HepG2 (cell line): Measurements from ENCODE around the gene ZNF440. TPM values are rescaled to one million over a fixed set of nuclear protein-coding genes. Genes with fewer than 3 reads are reported as not detected.

Experiments
- ARNT2 ChIP-seq: sonication (generic); formaldehyde crosslinking; IDR thresholded peaks from 2 replicates; pipeline ENCODE4 v1.8.0; 2022; ENCODE audit warnings: mild to moderate bottlenecking, low read depth, missing genetic modification reagents, moderate library complexity
- BORCS8-MEF2B ChIP-seq: sonication (generic); formaldehyde crosslinking; IDR thresholded peaks from 2 replicates; pipeline ENCODE4 v1.8.0; 2022; ENCODE audit warnings: mild to moderate bottlenecking, missing genetic modification reagents
- FOSL2 ChIP-seq: sonication (generic); formaldehyde crosslinking; IDR thresholded peaks from 2 replicates; pipeline ENCODE4 v1.4.0; 2020; ENCODE audit warnings: missing genetic modification reagents
- FOXK1 ChIP-seq: sonication (generic); formaldehyde crosslinking; IDR thresholded peaks from 2 replicates; pipeline ENCODE4 v1.4.0; 2020; ENCODE audit warnings: low read depth, missing genetic modification reagents, borderline replicate concordance
- GFI1 ChIP-seq: sonication (generic); formaldehyde crosslinking; IDR thresholded peaks from 2 replicates; pipeline ENCODE4 v1.5.0; 2020; ENCODE audit warnings: missing genetic modification reagents, mild to moderate bottlenecking, borderline replicate concordance
- HMGXB3 ChIP-seq: sonication (generic); formaldehyde crosslinking; IDR thresholded peaks from 2 replicates; pipeline ENCODE4 v1.4.0; 2020; ENCODE audit warnings: missing genetic modification reagents, borderline replicate concordance
- HNF4G ChIP-seq, 2 experiments: sonication (generic) in 1 of 2; formaldehyde crosslinking in 1 of 2; IDR thresholded peaks; 2 replicates each; pipeline versions ENCODE4 v1.4.0 to v1.6.1; 2011 to 2020; ENCODE audit warnings: borderline replicate concordance in 2 of 2, low read depth in 2 of 2, mild to moderate bottlenecking in 2 of 2, low read length in 1 of 2, missing genetic modification reagents in 1 of 2, moderate library complexity in 1 of 2
- IKZF1 ChIP-seq: fragments of 450-650 bp; IDR thresholded peaks from 2 replicates; pipeline ENCODE4 v1.7.1; 2016
- IKZF4 ChIP-seq: sonication (generic); formaldehyde crosslinking; IDR thresholded peaks from 2 replicates; pipeline ENCODE4 v1.5.1; 2020; ENCODE audit warnings: borderline replicate concordance, mild to moderate bottlenecking, low read depth, missing genetic modification reagents; ENCODE audit errors: not compliant biosample characterization
- KMT2A ChIP-seq: sonication (generic); formaldehyde crosslinking; IDR thresholded peaks from 2 replicates; pipeline ENCODE4 v1.4.0; 2020; ENCODE audit warnings: missing genetic modification reagents
- NFYC ChIP-seq: IDR thresholded peaks from 2 replicates; pipeline ENCODE4 v1.6.1; 2016; ENCODE audit warnings: missing genetic modification reagents, missing compliant biosample characterization
- NR1H2 ChIP-seq: sonication (generic); formaldehyde crosslinking; IDR thresholded peaks from 2 replicates; pipeline ENCODE4 v1.8.1; 2022; ENCODE audit warnings: low read depth, missing genetic modification reagents, borderline replicate concordance
- RBM39 ChIP-seq: fragments of 200-400 bp; formaldehyde crosslinking; IDR thresholded peaks from one replicate; pipeline ENCODE4 v1.6.1; 2018; ENCODE audit warnings: antibody characterized with exemption, mild to moderate bottlenecking, low read depth, low read length; ENCODE audit not compliant: poor library complexity, severe bottlenecking
- TBX2 ChIP-seq: sonication (generic); formaldehyde crosslinking; IDR thresholded peaks from 2 replicates; pipeline ENCODE4 v1.5.0; 2020; ENCODE audit warnings: missing genetic modification reagents, mild to moderate bottlenecking, borderline replicate concordance
- TCF7L2 ChIP-seq: IDR thresholded peaks from 2 replicates; pipeline ENCODE4 v1.6.1; 2011; ENCODE audit warnings: mild to moderate bottlenecking, low read depth, low read length, moderate library complexity
- YEATS2 ChIP-seq: sonication (generic); formaldehyde crosslinking; IDR thresholded peaks from 2 replicates; pipeline ENCODE4 v1.4.0; 2020; ENCODE audit warnings: missing genetic modification reagents, borderline replicate concordance
- ZBTB34 ChIP-seq: sonication (generic); formaldehyde crosslinking; IDR thresholded peaks from 2 replicates; pipeline ENCODE4 v1.8.0; 2022; ENCODE audit warnings: mild to moderate bottlenecking, missing genetic modification reagents
- ZFP82 ChIP-seq: sonication (generic); formaldehyde crosslinking; IDR thresholded peaks from 2 replicates; pipeline ENCODE4 v1.5.1; 2020; ENCODE audit warnings: mild to moderate bottlenecking, missing genetic modification reagents, borderline replicate concordance
- ZNF235 ChIP-seq: sonication (generic); formaldehyde crosslinking; IDR thresholded peaks from 2 replicates; pipeline ENCODE4 v1.8.1; 2023; ENCODE audit warnings: mild to moderate bottlenecking, missing genetic modification reagents, borderline replicate concordance
- ZNF331 ChIP-seq: sonication (generic); formaldehyde crosslinking; IDR thresholded peaks from 2 replicates; pipeline ENCODE4 v1.4.0; 2020; ENCODE audit warnings: missing genetic modification reagents
- ZNF333 ChIP-seq: sonication (generic); formaldehyde crosslinking; IDR thresholded peaks from 2 replicates; pipeline ENCODE4 v1.4.0; 2020; ENCODE audit warnings: mild to moderate bottlenecking, missing genetic modification reagents, borderline replicate concordance
- ZNF343 ChIP-seq: sonication (generic); formaldehyde crosslinking; IDR thresholded peaks from 2 replicates; pipeline ENCODE4 v1.4.0; 2020; ENCODE audit warnings: mild to moderate bottlenecking, missing genetic modification reagents
- polyA plus RNA-seq, 8 experiments: library from polyadenylated mRNA; depleted of rRNA in 3 of 8; stranded (reverse) in 7 of 8; unstranded in 1 of 8; fragments of >200 nt; fragmentation: Illumina TruSeq in 4 of 8; extraction: Trizol in 4 of 8; gene quantifications; 2 replicates each; pipeline versions ENCODE4 v1.2.1 to v1.2.3, GENCODE V29; 2011 to 2016; ENCODE audit warnings: low read depth in 4 of 8, missing spikeins in 1 of 8, mixed read lengths in 1 of 8; ENCODE audit not compliant: insufficient read depth in 1 of 8
- total RNA-seq, 5 experiments: library from RNA; depleted of rRNA; stranded (reverse); fragments of >200 nt; fragmentation: Illumina TruSeq; extraction: Trizol; gene quantifications; 2 replicates each; pipeline ENCODE4 v1.2.3, GENCODE V29; 2016; ENCODE audit warnings: low read depth in 1 of 5

ZNF440 gene
- total and polyA plus RNA-seq, 2 of the 13 experiments (the other 11 are each of a cell fraction or from before 2014, with no cell fraction given) = 2.7 to 12.4 TPM

DNA sequence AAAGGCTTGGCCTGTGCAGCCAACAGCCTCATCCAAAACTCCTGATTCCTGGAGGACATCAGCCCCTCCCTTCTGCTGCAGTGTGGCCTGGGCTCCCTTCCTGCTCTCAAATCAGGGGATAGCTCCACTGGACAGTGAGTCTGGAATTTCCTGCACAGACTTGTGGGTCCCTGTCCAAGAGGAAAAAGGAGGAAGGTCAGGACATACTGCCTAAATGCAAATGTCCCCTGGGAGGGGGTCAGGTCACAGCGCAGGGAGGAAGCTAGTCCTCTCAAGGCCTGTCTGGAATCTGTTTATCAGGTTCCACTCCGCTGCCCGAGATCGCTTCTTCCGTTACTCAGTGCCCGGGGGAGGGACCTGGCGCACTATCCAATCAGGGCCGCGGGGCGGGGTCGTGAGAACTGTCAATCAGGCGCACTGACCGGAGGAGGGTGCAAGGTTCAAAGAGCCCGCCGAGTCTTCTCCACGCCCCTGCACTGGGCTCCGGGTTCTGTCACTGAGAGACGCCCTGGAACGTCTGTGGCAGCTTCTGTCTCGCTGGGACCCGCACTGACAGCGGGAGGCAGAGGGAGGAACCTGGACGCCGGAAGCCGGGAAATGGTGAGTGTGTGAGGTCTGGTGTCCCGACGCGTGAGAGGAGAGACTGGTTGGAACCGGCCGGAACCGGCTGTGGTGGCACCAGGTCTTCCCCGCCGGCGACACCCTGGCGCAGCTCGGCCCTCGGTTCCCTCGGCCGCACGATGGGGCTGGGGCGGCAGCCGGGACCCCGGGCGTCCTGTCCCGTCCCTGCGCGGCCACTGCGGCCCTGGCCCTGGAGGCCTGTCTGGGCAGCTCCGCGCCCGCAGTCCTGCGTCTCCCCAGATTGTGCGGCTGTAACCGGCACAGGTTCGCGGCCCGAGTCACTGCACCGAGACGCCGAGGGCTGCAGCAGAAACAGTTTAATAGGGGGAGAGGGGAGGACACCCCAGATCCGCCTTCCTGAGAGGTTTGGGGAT lies 47.2 kb upstream of the ZNF440 start, which contains the start of gene ZNF441 (continued):
- TF ChIP-seq ARNT2 (CRISPR knock-in tag) (peak; percentile 62; the same call in 1 of the 2 replicates), FOXK1 (0 out of 2 replicates have a peak, but pooled peaks have one; percentile 39), TBX2 (CRISPR knock-in tag) (peak; percentile 62), BORCS8-MEF2B (peak; percentile 54), ZFP82 (CRISPR knock-in tag) (no peak; the same call in 1 of the 2 replicates), ZNF333 (peak; percentile 71; the same call in 1 of the 2 replicates), IKZF1 (no peak), IKZF4 (peak; percentile 90), ZBTB34 (CRISPR knock-in tag) (no peak), YEATS2 (CRISPR knock-in tag) (peak; percentile 27; the same call in 1 of the 2 replicates), ZNF235 (CRISPR knock-in tag) (0 out of 2 replicates have a peak, but pooled peaks have one; percentile 47), HNF4G (IDR thresholded peaks at IDR 0.05; ENCODE audit: borderline replicate concordance, low read depth, low read length) (peak; percentile 45), HNF4G (CRISPR knock-in tag; IDR thresholded peaks at IDR 0.05; ENCODE audit: borderline replicate concordance, low read depth) (peak; percentile 8; the same call in 1 of the 2 replicates), FOSL2 (CRISPR knock-in tag) (peak; percentile 41), ZNF331 (CRISPR knock-in tag) (0 out of 2 replicates have a peak, but pooled peaks have one; percentile 35), NR1H2 (0 out of 2 replicates have a peak, but pooled peaks have one; percentile 62), RBM39 (peak; percentile 64), KMT2A (CRISPR knock-in tag) (peak; percentile 74), NFYC (CRISPR knock-in tag) (peak; percentile 89), HMGXB3 (CRISPR knock-in tag) (no peak), TCF7L2 (peak; percentile 54; the same call in 1 of the 2 replicates), GFI1 (CRISPR knock-in tag) (peak; percentile 62; the same call in 1 of the 2 replicates), ZNF343 (CRISPR knock-in tag) (peak; percentile 1; the same call in 1 of the 2 replicates)
